PC-9 (cell line): ENCODE measurements around the gene ARID3B. TPM values are rescaled to one million over a fixed set of nuclear protein-coding genes. Genes with fewer than 3 reads are reported as not detected.

Experiments
- BruUV-seq: library from RNA; stranded (reverse); fragments of 400-500 nt; replicated peaks from 2 replicates; lab custom pipeline; 2021; lab: Mats Ljungman, UMichigan
- CTCF ChIA-PET: fragments of 300-600 bp; sonication (Branson Sonifier 250); formaldehyde crosslinking; loops from one replicate; lab custom pipeline; 2022; ENCODE audit warnings: antibody characterized with exemption; lab: Charles Lee
- POLR2A ChIA-PET: fragments of 300-600 bp; sonication (Branson Sonifier 250); formaldehyde crosslinking; loops from one replicate; lab custom pipeline; 2022; ENCODE audit warnings: antibody characterized with exemption; ENCODE audit not compliant: unreplicated experiment; lab: Charles Lee
- DNase-seq, 2 experiments: peaks; one replicate each; pipeline versions ENCODE4 v3.0.0 to v3.0.0-alpha.2; 2015 to 2022; ENCODE audit warnings: mixed read lengths in 1 of 2
- H2AFZ ChIP-seq: fragments of 200-600 bp; sonication (generic); 2 replicates; pipeline ENCODE4 v1.8.1; 2017; ENCODE audit warnings: antibody characterized with exemption
- H3F3A ChIP-seq: fragments of 200-600 bp; sonication (generic); 2 replicates; pipeline ENCODE4 v1.8.1; 2017; ENCODE audit warnings: antibody characterized with exemption, mild to moderate bottlenecking, low read depth; ENCODE audit not compliant: insufficient read depth
- H3K27ac ChIP-seq: fragments of 200-600 bp; sonication (generic); 2 replicates; pipeline ENCODE4 v1.6.1; 2016; ENCODE audit warnings: mixed run types
- H3K27me3 ChIP-seq: fragments of 200-600 bp; sonication (generic); 2 replicates; pipeline ENCODE4 v1.6.1; 2016; ENCODE audit warnings: low read depth, mixed run types; ENCODE audit not compliant: insufficient read depth
- H3K36me3 ChIP-seq: fragments of 200-600 bp; sonication (generic); 2 replicates; pipeline ENCODE4 v1.6.1; 2016; ENCODE audit warnings: low read depth, mixed run types
- H3K4me1 ChIP-seq: fragments of 200-600 bp; sonication (generic); replicated peaks from 2 replicates; pipeline ENCODE4 v1.6.1; 2016; ENCODE audit warnings: mixed run types; ENCODE audit not compliant: insufficient read depth
- H3K4me2 ChIP-seq: fragments of 200-600 bp; sonication (generic); 2 replicates; pipeline ENCODE4 v1.6.1; 2017; ENCODE audit warnings: mixed run types
- H3K4me3 ChIP-seq: fragments of 200-600 bp; sonication (generic); 2 replicates; pipeline ENCODE4 v1.6.1; 2016; ENCODE audit warnings: mixed run types
- H3K79me2 ChIP-seq: fragments of 200-600 bp; sonication (generic); 2 replicates; pipeline ENCODE4 v1.6.1; 2017; ENCODE audit warnings: low read depth, mixed run types
- H3K9me2 ChIP-seq: fragments of 200-600 bp; sonication (generic); 2 replicates; pipeline ENCODE4 v1.8.1; 2017; ENCODE audit warnings: mild to moderate bottlenecking; ENCODE audit not compliant: insufficient read depth
- H3K9me3 ChIP-seq: fragments of 200-600 bp; sonication (generic); 2 replicates; pipeline ENCODE4 v1.8.1; 2016; ENCODE audit warnings: low read depth; ENCODE audit not compliant: insufficient read depth
- H4K20me1 ChIP-seq: fragments of 200-600 bp; sonication (generic); 2 replicates; pipeline ENCODE4 v1.8.1; 2017; ENCODE audit not compliant: insufficient read depth
- EZH2 ChIP-seq: fragments of 200-600 bp; sonication (generic); IDR thresholded peaks from 2 replicates; pipeline ENCODE4 v1.8.0; 2017; ENCODE audit warnings: antibody characterized with exemption, low read depth
- intact Hi-C: fragments of 100-400 bp; cut with micrococcal nuclease; formaldehyde crosslinking; loops from one replicate; pipeline ENCODE4 v1.10.0; 2022; ENCODE audit not compliant: unreplicated experiment
- total RNA-seq: library from RNA; stranded (reverse); gene quantifications from 2 replicates; pipeline ENCODE4 v1.2.3, GENCODE V29; 2021
- TF ChIP-seq, protein P1 (sequence below): fragments of 200-600 bp; sonication (generic); conservative IDR thresholded peaks from 2 replicates; pipeline ENCODE4 v1.6.1; 2017; ENCODE audit warnings: mixed run types, antibody characterized with exemption, mild to moderate bottlenecking, moderate library complexity

Gene ARID3B
- total RNA-seq, 1 experiment from 2014 or later, result 9.6 TPM

GRCh38 chr15:74564182-74564581, 23.2 kb downstream of the ARID3B start:
- intact Hi-C loops, result no loop called here
- H2AFZ ChIP-seq, result no peak overlapping the region
- H4K20me1 ChIP-seq, result peaks cover 6% of the 10 kb centered on the region
- DNase-seq, result no peak
- ChIA-PET CTCF (interaction anchor here (0.6 kb wide), 1 partner anchor 511 kb away, joined by 3 read pairs; no protein-coding TSS in a partner anchor), POLR2A (no interaction called here)
- TF ChIP-seq, protein P1, sequence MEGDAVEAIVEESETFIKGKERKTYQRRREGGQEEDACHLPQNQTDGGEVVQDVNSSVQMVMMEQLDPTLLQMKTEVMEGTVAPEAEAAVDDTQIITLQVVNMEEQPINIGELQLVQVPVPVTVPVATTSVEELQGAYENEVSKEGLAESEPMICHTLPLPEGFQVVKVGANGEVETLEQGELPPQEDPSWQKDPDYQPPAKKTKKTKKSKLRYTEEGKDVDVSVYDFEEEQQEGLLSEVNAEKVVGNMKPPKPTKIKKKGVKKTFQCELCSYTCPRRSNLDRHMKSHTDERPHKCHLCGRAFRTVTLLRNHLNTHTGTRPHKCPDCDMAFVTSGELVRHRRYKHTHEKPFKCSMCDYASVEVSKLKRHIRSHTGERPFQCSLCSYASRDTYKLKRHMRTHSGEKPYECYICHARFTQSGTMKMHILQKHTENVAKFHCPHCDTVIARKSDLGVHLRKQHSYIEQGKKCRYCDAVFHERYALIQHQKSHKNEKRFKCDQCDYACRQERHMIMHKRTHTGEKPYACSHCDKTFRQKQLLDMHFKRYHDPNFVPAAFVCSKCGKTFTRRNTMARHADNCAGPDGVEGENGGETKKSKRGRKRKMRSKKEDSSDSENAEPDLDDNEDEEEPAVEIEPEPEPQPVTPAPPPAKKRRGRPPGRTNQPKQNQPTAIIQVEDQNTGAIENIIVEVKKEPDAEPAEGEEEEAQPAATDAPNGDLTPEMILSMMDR, result no peak
- TF ChIP-seq EZH2, result no peak
- H3K4me2 ChIP-seq, result no peak overlapping the region
- H3K27me3 ChIP-seq, result no peaks in the 10 kb centered on the region
- H3K4me1 ChIP-seq, result no peaks in the 10 kb centered on the region
- no peaks in the 10 kb centered on the region for H3F3A ChIP-seq
- no peaks in the 10 kb centered on the region for H3K79me2 ChIP-seq
- no peaks in the 10 kb centered on the region for H3K9me3 ChIP-seq
- no peaks in the 10 kb centered on the region for H3K9me2 ChIP-seq
- H3K4me3 ChIP-seq, result no peak overlapping the region
- BruUV-seq, result no TSS peak
- H3K36me3 ChIP-seq, result no peaks in the 10 kb centered on the region
- H3K27ac ChIP-seq, result no peak overlapping the region

GRCh38 chr15:74565381-74566085, 24.5 kb downstream of the ARID3B start:
- H3K9me2 ChIP-seq, result no peaks in the 10 kb centered on the region
- H3K79me2 ChIP-seq, result no peaks in the 10 kb centered on the region
- BruUV-seq, result no TSS peak
- no peaks in the 10 kb centered on the region for H3F3A ChIP-seq
- no peaks in the 10 kb centered on the region for H3K36me3 ChIP-seq
- H3K4me2 ChIP-seq, result no peak overlapping the region
- CTCF ChIA-PET, result no interaction called here
- no peaks in the 10 kb centered on the region for H3K9me3 ChIP-seq
- no peaks in the 10 kb centered on the region for H3K4me1 ChIP-seq
- H3K27me3 ChIP-seq, result no peaks in the 10 kb centered on the region
- H2AFZ ChIP-seq, result no peak overlapping the region
- POLR2A ChIA-PET, result interaction anchor here (0.7 kb wide), 1 partner anchor 28 kb away, joined by 6 read pairs; no protein-coding TSS in a partner anchor
- no peak overlapping the region for H3K27ac ChIP-seq
- intact Hi-C loops, result no loop called here
- H3K4me3 ChIP-seq, result no peak overlapping the region
- H4K20me1 ChIP-seq, result peaks cover 6% of the 10 kb centered on the region
- DNase-seq, result no peak
- TF ChIP-seq EZH2, result no peak

- intact Hi-C loops, result no loop called here
- Histone ChIP-seq H3K4me2 (no peak overlapping the region), H2AFZ (no peak overlapping the region), H3K27ac (no peak overlapping the region), H3K36me3 (no peaks in the 10 kb centered on the region), H3K4me3 (no peak overlapping the region), H3F3A (no peaks in the 10 kb centered on the region), H3K9me3 (no peaks in the 10 kb centered on the region), H3K4me1 (no peaks in the 10 kb centered on the region), H4K20me1 (peaks cover 6% of the 10 kb centered on the region), H3K9me2 (no peaks in the 10 kb centered on the region), H3K79me2 (no peaks in the 10 kb centered on the region), H3K27me3 (no peaks in the 10 kb centered on the region)
- ChIA-PET CTCF (interaction anchor here (0.5 to 0.6 kb wide), 2 partner anchors 200 to 251 kb away, joined by 5 to 8 read pairs; no protein-coding TSS in a partner anchor), POLR2A (no interaction called here)
- DNase-seq, result no peak
- BruUV-seq, result no TSS peak
- no peak for TF ChIP-seq EZH2
- TF ChIP-seq, protein P1, result no peak
These were observed 27.6 kb downstream of the ARID3B start for GRCh38 chr15:74568594-74568993.
